HTERT RPE-1 (cell line): ENCODE measurements around the gene C3orf18.

Experiments
- in situ Hi-C: fragments of 300-500 bp; cut with MboI; formaldehyde crosslinking; loops from 4 replicates; pipeline ENCODE4 v1.14.3; 2020; ENCODE audit warnings: low sequenced_read_pairs

C3orf18 gene

GRCh38 chr3:50551681-50552435, 15.7 kb downstream of the C3orf18 start:
- in situ Hi-C loops, result no loop called here

GRCh38 chr3:50551054-50551659, 16.4 kb downstream of the C3orf18 start:
- in situ Hi-C loops, result no loop called here

GRCh38 chr3:50550079-50550736, 17.3 kb downstream of the C3orf18 start:
- in situ Hi-C loops, result no loop called here

GRCh38 chr3:50549226-50549625, 18.3 kb downstream of the C3orf18 start:
- in situ Hi-C loops, result no loop called here

GRCh38 chr3:50545781-50546180, 21.8 kb downstream of the C3orf18 start:
- in situ Hi-C loops, result no loop called here

- in situ Hi-C loops, result no loop called here
Measured at GRCh38 chr3:50542177-50543034, 25.1 kb downstream of the C3orf18 start.

- in situ Hi-C loops, result no loop called here
Measured at GRCh38 chr3:50539356-50540286, 27.9 kb downstream of the C3orf18 start.

- in situ Hi-C loops, result no loop called here
Measured at GRCh38 chr3:50537421-50538129, 30.0 kb downstream of the C3orf18 start.

- in situ Hi-C loops, result no loop called here
Measured at GRCh38 chr3:50536471-50537180, 30.9 kb downstream of the C3orf18 start.

GRCh38 chr3:50534681-50535330, 32.7 kb downstream of the C3orf18 start:
- in situ Hi-C loops, result no loop called here

- in situ Hi-C loops, result no loop called here
Measured at GRCh38 chr3:50533807-50534461, 33.6 kb downstream of the C3orf18 start.

- in situ Hi-C loops, result no loop called here
Measured at GRCh38 chr3:50533316-50533715, 34.2 kb downstream of the C3orf18 start.

GRCh38 chr3:50532062-50532705, 35.4 kb downstream of the C3orf18 start:
- in situ Hi-C loops, result no loop called here

- in situ Hi-C loops, result no loop called here
Measured at GRCh38 chr3:50531201-50531600, 36.3 kb downstream of the C3orf18 start.

GRCh38 chr3:50530001-50530970, 37.3 kb downstream of the C3orf18 start:
- in situ Hi-C loops, result no loop called here

GRCh38 chr3:50525987-50526386, 41.6 kb downstream of the C3orf18 start:
- in situ Hi-C loops, result no loop called here
